Bone marrow (tissue), 2 donors: ENCODE results near the gene FAM187B.

Experiments
- DNase-seq, 2 donors: peaks; one replicate each; lab custom pipeline; 2025; lab: John Stamatoyannopoulos, UW

Gene FAM187B

GRCh38 chr19:35228177-35228930 is at the start of gene FAM187B:
Gene FAM187B (minus strand): TSS chr19:35228739. CDS start chr19:35228680, 59 bp downstream.
- DNase-seq: no peak

- no peak for DNase-seq
These were observed 48.3 kb upstream of the FAM187B start for GRCh38 chr19:35276706-35277281.

GRCh38 chr19:35274323-35274722 is 45.8 kb upstream of the FAM187B start:
- no peak for DNase-seq

DNA sequence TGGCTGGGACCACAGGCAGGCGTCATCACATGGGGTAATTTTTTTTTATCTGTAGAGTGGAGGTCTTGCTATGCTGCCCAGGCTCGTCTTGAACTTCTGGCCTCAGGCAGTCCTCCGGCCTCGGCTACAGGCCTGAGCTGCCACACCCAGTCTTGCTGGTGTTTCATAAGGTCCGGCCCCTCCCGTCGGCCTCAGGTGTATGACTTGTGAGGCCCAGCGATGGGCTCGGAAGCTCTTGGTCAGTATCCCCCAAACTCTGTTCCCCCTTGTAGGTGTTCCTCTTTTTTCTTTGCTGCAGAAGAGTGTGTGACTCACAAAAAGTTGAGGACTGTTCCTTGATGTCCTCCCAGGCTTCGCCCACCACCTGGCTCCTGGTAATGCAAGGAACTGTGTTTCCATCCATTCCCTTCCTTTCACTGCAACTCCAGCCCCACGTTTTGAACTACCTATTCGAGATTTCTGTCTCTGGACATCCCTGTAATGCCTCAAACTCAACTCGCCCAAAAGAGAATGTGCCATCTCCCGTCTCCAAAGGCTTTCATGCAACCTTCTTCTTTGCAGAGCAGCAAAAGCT is 45.2 kb upstream of the FAM187B start:
- DNase-seq: no peak

DNA sequence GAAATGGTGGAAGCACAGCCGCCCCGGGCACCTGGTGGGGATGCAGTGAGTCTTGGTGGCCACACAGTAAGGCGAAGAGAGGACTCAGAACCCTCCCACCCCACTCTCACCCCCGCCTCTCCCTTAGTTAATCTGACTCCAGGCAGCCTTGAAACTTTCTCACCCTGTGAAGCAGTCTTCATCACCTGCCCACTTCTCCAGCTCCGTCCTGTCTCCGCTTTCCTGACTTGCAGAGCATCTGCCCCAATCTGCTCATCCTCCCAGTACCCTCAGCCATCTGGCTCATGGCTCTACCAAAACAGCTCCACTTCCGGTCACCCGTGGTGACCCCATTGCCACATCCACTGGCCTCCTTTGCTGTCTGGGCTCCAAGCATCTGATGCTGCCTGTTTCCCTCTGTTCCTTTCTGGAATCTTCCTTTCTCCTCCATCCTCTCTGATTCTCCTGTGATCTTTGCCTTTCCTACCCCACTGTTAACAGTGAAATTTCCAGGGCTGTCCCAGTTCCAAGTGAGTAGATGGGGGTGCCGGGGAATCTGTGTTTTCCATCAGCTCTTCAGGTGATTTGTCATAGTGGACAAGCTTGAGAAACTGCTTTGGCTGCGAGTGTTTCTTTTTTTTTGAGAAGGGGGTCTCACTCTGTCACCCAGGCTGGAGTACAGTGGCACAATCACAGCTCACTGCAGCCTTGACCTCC is 44.6 kb upstream of the FAM187B start:
- no peak for DNase-seq

GRCh38 chr19:35272122-35272719 is 43.7 kb upstream of the FAM187B start:
- peak; percentile 15 to 60 for DNase-seq

DNA sequence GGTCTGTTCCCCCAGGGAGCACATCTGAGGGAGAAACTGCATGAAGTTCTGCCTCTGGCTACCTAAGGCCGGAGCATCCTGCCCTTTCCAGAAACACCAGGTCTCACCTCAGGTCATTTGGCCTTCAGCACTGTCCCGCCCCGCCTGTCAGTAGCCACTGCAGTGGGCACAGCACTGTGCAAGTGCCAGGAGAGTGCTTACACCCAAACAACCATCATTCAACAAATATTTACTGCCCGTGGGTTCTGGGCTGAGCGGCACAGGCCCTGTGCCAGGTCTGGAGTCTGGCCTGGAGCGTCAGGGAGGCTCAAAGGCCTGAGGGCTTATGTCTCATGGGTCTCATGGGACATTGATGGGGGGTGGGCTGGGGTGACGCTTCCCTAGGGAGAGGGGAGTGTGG is 43.0 kb upstream of the FAM187B start:
- no peak for DNase-seq

DNA sequence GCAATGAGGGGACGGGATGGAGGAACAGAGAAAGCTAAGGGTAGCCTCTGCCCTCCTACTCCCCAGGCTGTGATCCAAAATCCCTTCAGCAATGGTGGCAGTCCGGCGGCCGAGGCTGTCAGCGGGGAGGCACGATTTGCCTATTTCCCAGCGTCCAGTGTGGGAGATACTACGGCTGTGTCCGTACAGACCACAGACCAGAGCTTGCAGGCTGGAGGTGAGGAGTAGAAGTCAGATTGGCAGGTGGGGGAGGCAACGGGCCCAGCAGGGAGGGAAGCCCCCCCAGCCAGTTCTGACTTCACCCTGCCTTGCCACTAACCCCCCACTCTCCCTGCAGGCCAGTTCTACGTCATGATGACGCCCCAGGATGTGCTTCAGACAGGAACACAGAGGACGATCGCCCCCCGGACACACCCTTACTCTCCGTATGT is 41.9 kb upstream of the FAM187B start:
- no peak for DNase-seq

- DNase-seq: peak; percentile 59 to 68
These were observed 41.0 kb upstream of the FAM187B start for GRCh38 chr19:35269438-35270117.

- peak; percentile 6 to 45 for DNase-seq
These were observed 40.2 kb upstream of the FAM187B start, which contains the start of gene USF2 for GRCh38 chr19:35268536-35269437. Gene USF2 (plus strand): TSS chr19:35268962. CDS start chr19:35269102, 140 bp downstream.

GRCh38 chr19:35267818-35268535 is 39.4 kb upstream of the FAM187B start:
- peak; percentile 32 to 57 for DNase-seq

DNA sequence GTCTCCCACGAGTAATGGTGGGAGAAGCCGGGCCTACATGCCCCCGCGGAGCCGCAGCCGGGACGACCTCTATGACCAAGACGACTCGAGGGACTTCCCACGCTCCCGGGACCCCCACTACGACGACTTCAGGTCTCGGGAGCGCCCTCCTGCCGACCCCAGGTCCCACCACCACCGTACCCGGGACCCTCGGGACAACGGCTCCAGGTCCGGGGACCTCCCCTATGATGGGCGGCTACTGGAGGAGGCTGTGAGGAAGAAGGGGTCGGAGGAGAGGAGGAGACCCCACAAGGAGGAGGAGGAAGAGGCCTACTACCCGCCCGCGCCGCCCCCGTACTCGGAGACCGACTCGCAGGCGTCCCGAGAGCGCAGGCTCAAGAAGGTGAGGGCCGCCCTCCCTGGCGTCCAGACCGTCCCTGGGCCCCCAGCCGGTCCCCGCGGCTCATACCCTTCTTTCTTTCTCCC is 38.8 kb upstream of the FAM187B start:
- DNase-seq: no peak

GRCh38 chr19:35266520-35267352 is 38.2 kb upstream of the FAM187B start:
- DNase-seq: no peak

GRCh38 chr19:35265900-35266519 is 37.5 kb upstream of the FAM187B start:
- DNase-seq: no peak

GRCh38 chr19:35265126-35265899 is 36.8 kb upstream of the FAM187B start:
- no peak for DNase-seq

- DNase-seq: peak in 1 of 2 donors; percentile 32
These were observed 36.0 kb upstream of the FAM187B start for GRCh38 chr19:35264268-35265125.
